PC-3 (cell line): ENCODE data around the gene TMCC3.

Experiments
- EZH2 ChIP-seq: fragments of 300-600 bp; sonication (generic); IDR thresholded peaks from one replicate; pipeline ENCODE4 v1.6.1; 2017; ENCODE audit warnings: antibody characterized with exemption, mild to moderate bottlenecking, low read length; ENCODE audit not compliant: unreplicated experiment
- TF ChIP-seq, protein P1 (sequence below): fragments of 300-600 bp; sonication (generic); conservative IDR thresholded peaks from 2 replicates; pipeline ENCODE4 v1.5.1; 2017; ENCODE audit warnings: antibody characterized with exemption, low read depth, mild to moderate bottlenecking, low read length

DNA sequence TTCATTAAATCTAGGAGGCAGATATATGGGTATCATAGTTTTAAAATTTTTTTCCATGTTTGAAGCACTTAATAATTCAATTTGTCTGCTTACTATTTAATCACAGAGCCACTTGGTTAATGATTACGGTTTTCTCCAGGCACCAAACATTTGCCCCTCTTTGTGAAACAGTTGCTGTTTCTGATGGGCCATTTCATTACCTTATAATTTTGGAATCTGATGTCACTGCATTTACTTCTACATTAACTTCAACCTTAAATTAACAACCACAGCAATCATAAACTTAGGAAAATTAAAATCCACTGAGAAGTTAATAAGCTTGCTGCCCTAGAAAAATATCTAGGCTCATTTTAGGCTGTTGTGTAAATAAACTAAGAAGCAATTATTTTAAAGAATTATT, 17.0 kb downstream of the TMCC3 start:
- TF ChIP-seq, protein P1, sequence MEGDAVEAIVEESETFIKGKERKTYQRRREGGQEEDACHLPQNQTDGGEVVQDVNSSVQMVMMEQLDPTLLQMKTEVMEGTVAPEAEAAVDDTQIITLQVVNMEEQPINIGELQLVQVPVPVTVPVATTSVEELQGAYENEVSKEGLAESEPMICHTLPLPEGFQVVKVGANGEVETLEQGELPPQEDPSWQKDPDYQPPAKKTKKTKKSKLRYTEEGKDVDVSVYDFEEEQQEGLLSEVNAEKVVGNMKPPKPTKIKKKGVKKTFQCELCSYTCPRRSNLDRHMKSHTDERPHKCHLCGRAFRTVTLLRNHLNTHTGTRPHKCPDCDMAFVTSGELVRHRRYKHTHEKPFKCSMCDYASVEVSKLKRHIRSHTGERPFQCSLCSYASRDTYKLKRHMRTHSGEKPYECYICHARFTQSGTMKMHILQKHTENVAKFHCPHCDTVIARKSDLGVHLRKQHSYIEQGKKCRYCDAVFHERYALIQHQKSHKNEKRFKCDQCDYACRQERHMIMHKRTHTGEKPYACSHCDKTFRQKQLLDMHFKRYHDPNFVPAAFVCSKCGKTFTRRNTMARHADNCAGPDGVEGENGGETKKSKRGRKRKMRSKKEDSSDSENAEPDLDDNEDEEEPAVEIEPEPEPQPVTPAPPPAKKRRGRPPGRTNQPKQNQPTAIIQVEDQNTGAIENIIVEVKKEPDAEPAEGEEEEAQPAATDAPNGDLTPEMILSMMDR, result no peak
- no peak for TF ChIP-seq EZH2
